Neutrophil (primary cell): ENCODE measurements around the gene INTS14.

Experiments used
- H3K27ac ChIP-seq: fragments of 200-600 bp; sonication (generic); 2 replicates; pipeline ENCODE4 v1.5.1; 2016; ENCODE audit warnings: mild to moderate bottlenecking, moderate library complexity
- H3K27me3 ChIP-seq: fragments of 200-600 bp; sonication (generic); 2 replicates; pipeline ENCODE4 v1.6.0; 2016; ENCODE audit warnings: mild to moderate bottlenecking
- H3K36me3 ChIP-seq: fragments of 200-600 bp; sonication (generic); 2 replicates; pipeline ENCODE4 v1.5.1; 2017
- H3K4me1 ChIP-seq, 2 experiments: fragments of 200-600 bp in 1 of 2; sonication (generic) in 1 of 2; 1 replicate in 1 of 2; 2 replicates in 1 of 2; pipeline versions ENCODE4 v1.5.1 to v1.6.1; 2013 to 2016; ENCODE audit warnings: low read depth in 1 of 2, low read length in 1 of 2, mild to moderate bottlenecking in 1 of 2, moderate library complexity in 1 of 2; ENCODE audit not compliant: control insufficient read depth in 1 of 2, insufficient read depth in 1 of 2
- H3K4me3 ChIP-seq, 2 experiments: fragments of 200-600 bp in 1 of 2; sonication (generic) in 1 of 2; 1 replicate in 1 of 2; 2 replicates in 1 of 2; pipeline ENCODE4 v1.5.1; 2013 to 2016; ENCODE audit warnings: low read depth in 1 of 2, low read length in 1 of 2, mild to moderate bottlenecking in 1 of 2, moderate library complexity in 1 of 2
- H3K9me3 ChIP-seq: fragments of 200-600 bp; sonication (generic); 2 replicates; pipeline ENCODE4 v1.5.1; 2016
- TF ChIP-seq, protein P1 (sequence below): fragments of 200-600 bp; sonication (generic); IDR thresholded peaks from 2 replicates; pipeline ENCODE4 v1.5.1; 2016; ENCODE audit warnings: antibody characterized with exemption

INTS14 gene

DNA sequence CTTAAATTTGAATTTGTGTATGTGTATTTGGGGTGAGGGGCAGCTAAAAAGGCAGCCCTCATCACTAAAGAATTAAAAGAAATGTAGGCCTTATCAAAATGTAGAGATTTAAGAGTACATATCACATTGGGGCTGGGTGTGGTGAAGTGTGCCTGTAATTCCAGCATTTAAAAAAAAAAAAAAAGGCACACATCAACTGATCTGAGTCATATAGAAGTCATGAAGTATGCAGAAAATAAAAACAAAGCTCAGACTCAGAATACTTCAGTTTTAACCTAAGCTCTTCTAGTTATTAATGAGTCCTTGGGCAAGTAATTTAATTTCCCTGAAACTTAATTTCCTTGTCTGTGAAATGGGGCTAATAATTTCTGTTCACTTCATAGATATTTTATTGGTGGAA is 42.4 kb upstream of the INTS14 start:
- no peak overlapping the region for H3K27ac ChIP-seq

GRCh38 chr15:65651831-65652749 is 41.2 kb upstream of the INTS14 start:
- H3K4me3 ChIP-seq: no peak overlapping the region
- no peaks in the 10 kb centered on the region for H3K27me3 ChIP-seq
- H3K4me1 ChIP-seq: peaks cover 5 to 11% of the 10 kb centered on the region in 2 experiments
- no peak overlapping the region for H3K27ac ChIP-seq
- peaks cover 57% of the 10 kb centered on the region for H3K36me3 ChIP-seq
- no peaks in the 10 kb centered on the region for H3K9me3 ChIP-seq
- TF ChIP-seq, protein P1, sequence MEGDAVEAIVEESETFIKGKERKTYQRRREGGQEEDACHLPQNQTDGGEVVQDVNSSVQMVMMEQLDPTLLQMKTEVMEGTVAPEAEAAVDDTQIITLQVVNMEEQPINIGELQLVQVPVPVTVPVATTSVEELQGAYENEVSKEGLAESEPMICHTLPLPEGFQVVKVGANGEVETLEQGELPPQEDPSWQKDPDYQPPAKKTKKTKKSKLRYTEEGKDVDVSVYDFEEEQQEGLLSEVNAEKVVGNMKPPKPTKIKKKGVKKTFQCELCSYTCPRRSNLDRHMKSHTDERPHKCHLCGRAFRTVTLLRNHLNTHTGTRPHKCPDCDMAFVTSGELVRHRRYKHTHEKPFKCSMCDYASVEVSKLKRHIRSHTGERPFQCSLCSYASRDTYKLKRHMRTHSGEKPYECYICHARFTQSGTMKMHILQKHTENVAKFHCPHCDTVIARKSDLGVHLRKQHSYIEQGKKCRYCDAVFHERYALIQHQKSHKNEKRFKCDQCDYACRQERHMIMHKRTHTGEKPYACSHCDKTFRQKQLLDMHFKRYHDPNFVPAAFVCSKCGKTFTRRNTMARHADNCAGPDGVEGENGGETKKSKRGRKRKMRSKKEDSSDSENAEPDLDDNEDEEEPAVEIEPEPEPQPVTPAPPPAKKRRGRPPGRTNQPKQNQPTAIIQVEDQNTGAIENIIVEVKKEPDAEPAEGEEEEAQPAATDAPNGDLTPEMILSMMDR: no peak

More for the DNA sequence above, 42.4 kb upstream of the INTS14 start:
- Histone ChIP-seq H3K27me3 (no peaks in the 10 kb centered on the region), H3K4me3 (no peak overlapping the region), H3K4me1 (peaks cover 1 to 7% of the 10 kb centered on the region in 2 experiments), H3K36me3 (peaks cover 69% of the 10 kb centered on the region), H3K9me3 (no peaks in the 10 kb centered on the region)
- TF ChIP-seq, protein P1: no peak

DNA sequence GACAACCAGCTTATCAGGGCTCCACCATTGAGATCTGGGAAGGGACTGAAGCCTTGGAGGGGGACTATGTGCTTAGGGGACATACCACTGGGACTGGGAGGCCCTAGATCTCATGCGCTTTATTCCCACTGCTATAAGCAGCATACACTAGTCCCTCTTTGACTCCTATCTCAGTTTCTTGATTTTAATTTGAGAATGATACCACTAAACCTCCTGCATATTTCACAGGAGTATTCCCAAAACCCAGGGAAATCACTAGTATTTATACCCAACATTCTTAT is 40.1 kb upstream of the INTS14 start:
- peaks cover 5 to 11% of the 10 kb centered on the region in 2 experiments for H3K4me1 ChIP-seq

DNA sequence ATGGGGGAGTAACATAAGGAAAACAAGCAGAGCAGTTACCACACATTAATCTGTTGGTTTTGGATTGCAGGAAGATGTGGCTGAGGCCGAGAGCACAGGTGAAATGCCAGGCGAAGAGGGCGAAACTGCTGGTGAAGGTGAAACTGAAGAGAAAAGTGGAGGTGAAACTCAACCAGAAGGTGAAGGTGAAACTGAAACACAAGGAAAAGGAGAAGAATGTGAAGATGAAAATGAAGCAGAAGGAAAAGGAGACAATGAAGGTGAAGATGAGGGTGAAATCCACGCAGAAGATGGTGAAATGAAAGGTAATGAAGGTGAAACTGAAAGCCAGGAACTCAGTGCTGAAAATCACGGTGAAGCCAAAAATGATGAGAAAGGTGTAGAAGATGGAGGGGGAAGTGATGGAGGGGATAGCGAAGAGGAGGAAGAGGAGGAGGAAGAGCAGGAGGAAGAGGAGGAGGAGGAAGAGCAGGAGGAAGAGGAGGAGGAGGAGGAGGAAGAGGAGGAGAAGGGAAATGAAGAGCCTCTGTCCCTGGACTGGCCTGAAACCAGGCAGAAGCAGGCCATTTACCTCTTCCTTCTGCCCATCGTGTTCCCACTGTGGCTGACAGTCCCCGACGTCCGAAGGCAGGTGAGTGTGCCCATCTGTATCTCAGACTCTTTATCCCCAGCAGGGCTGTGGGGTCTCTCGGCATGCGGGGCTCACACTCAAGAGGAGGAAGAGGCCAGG is 39.5 kb upstream of the INTS14 start:
- TF ChIP-seq, protein P1: no peak
- Histone ChIP-seq H3K4me1 (peaks cover 5 to 11% of the 10 kb centered on the region in 2 experiments), H3K4me3 (no peak overlapping the region), H3K27ac (no peak overlapping the region), H3K9me3 (no peaks in the 10 kb centered on the region), H3K27me3 (no peaks in the 10 kb centered on the region), H3K36me3 (peaks cover 41% of the 10 kb centered on the region)

More for the DNA sequence above, 40.1 kb upstream of the INTS14 start:
- Histone ChIP-seq H3K9me3 (no peaks in the 10 kb centered on the region), H3K4me3 (no peak overlapping the region), H3K27me3 (no peaks in the 10 kb centered on the region), H3K36me3 (peaks cover 46% of the 10 kb centered on the region), H3K27ac (no peak overlapping the region)
- TF ChIP-seq, protein P1: no peak

DNA sequence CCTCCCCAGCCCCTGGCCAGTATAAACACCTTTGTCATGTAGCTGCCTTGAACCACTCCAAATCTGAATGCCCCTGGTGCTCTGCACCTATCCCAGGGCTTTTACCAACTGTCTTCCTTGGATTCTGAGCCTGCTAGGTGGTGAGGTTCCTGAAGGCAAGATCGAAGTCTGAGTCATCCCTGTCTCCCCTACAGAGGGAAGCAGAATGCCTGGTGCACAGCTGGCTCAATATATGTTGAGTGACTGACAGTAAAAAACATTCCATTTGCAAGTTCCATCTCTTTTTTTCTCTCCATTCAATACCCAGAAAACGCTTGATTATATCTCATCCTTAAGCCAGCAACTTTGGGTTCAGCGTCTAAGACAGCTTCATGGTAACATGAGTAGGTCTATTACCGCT is 35.6 kb upstream of the INTS14 start:
- TF ChIP-seq, protein P1: no peak
- Histone ChIP-seq H3K4me1 (peaks cover 5 to 11% of the 10 kb centered on the region in 2 experiments), H3K4me3 (no peak overlapping the region), H3K36me3 (peaks cover 4% of the 10 kb centered on the region), H3K27ac (no peak overlapping the region), H3K9me3 (no peaks in the 10 kb centered on the region), H3K27me3 (no peaks in the 10 kb centered on the region)
